ENCODE results near the gene BCL2. TPM values are rescaled to one million over a fixed set of nuclear protein-coding genes. Genes with fewer than 3 reads are reported as not detected.

Gene BCL2
- total RNA-seq, 1 donor from 2014 or later, result 76.1 TPM

GRCh38 chr18:63152096-63152495 lies 167.5 kb downstream of the BCL2 start:
- H3K4me3 Mint-ChIP-seq (ENCODE audit: low read depth), result no peak overlapping the region
- no peaks in the 10 kb centered on the region for H3K27me3 Mint-ChIP-seq (ENCODE audit: low read depth)
- H3K4me1 Mint-ChIP-seq (ENCODE audit: low read depth), result peaks cover 64% of the 10 kb centered on the region
- H3K27ac Mint-ChIP-seq, result no peak overlapping the region
- no peaks in the 10 kb centered on the region for H3K9me3 Mint-ChIP-seq
- DNase-seq (ENCODE audit: low spot score), result no peak
- H3K36me3 Mint-ChIP-seq (ENCODE audit: low read depth), result peaks cover 49% of the 10 kb centered on the region
- intact Hi-C loops (cut with micrococcal nuclease), result loop anchor here (1.0 kb wide), 1 partner anchor 9 kb away; no protein-coding TSS in a partner anchor

- intact Hi-C loops (cut with micrococcal nuclease), result no loop called here
- H3K36me3 Mint-ChIP-seq (ENCODE audit: low read depth), result peaks cover 49% of the 10 kb centered on the region
- H3K9me3 Mint-ChIP-seq, result no peaks in the 10 kb centered on the region
- H3K4me3 Mint-ChIP-seq (ENCODE audit: low read depth), result no peak overlapping the region
- H3K27me3 Mint-ChIP-seq (ENCODE audit: low read depth), result no peaks in the 10 kb centered on the region
- no peak for DNase-seq (ENCODE audit: low spot score)
- H3K27ac Mint-ChIP-seq, result no peak overlapping the region
- H3K4me1 Mint-ChIP-seq (ENCODE audit: low read depth), result peaks cover 58% of the 10 kb centered on the region
Observed at GRCh38 chr18:63151539-63151938, 168.0 kb downstream of the BCL2 start.

GRCh38 chr18:63150942-63151421 lies 168.6 kb downstream of the BCL2 start:
- peak overlapping the region; percentile 35 for H3K27ac Mint-ChIP-seq
- DNase-seq (ENCODE audit: low spot score), result no peak
- intact Hi-C loops (cut with micrococcal nuclease), result no loop called here
- no peaks in the 10 kb centered on the region for H3K9me3 Mint-ChIP-seq
- H3K4me3 Mint-ChIP-seq (ENCODE audit: low read depth), result no peak overlapping the region
- no peaks in the 10 kb centered on the region for H3K27me3 Mint-ChIP-seq (ENCODE audit: low read depth)
- H3K4me1 Mint-ChIP-seq (ENCODE audit: low read depth), result peaks cover 53% of the 10 kb centered on the region
- peaks cover 49% of the 10 kb centered on the region for H3K36me3 Mint-ChIP-seq (ENCODE audit: low read depth)

GRCh38 chr18:63150326-63150725 lies 169.2 kb downstream of the BCL2 start:
- intact Hi-C loops (cut with micrococcal nuclease), result no loop called here
- H3K27ac Mint-ChIP-seq, result no peak overlapping the region
- no peak overlapping the region for H3K4me3 Mint-ChIP-seq (ENCODE audit: low read depth)
- peaks cover 48% of the 10 kb centered on the region for H3K36me3 Mint-ChIP-seq (ENCODE audit: low read depth)
- DNase-seq (ENCODE audit: low spot score), result no peak
- peaks cover 48% of the 10 kb centered on the region for H3K4me1 Mint-ChIP-seq (ENCODE audit: low read depth)
- H3K9me3 Mint-ChIP-seq, result no peaks in the 10 kb centered on the region
- no peaks in the 10 kb centered on the region for H3K27me3 Mint-ChIP-seq (ENCODE audit: low read depth)

GRCh38 chr18:63149302-63149587 lies 170.3 kb downstream of the BCL2 start:
- DNase-seq (ENCODE audit: low spot score), result no peak
- intact Hi-C loops (cut with micrococcal nuclease), result no loop called here
- Mint-ChIP-seq H3K9me3 (no peaks in the 10 kb centered on the region), H3K36me3 (ENCODE audit: low read depth) (peaks cover 39% of the 10 kb centered on the region), H3K27me3 (ENCODE audit: low read depth) (no peaks in the 10 kb centered on the region), H3K4me1 (ENCODE audit: low read depth) (peaks cover 40% of the 10 kb centered on the region), H3K27ac (no peak overlapping the region), H3K4me3 (ENCODE audit: low read depth) (no peak overlapping the region)

GRCh38 chr18:63148449-63149301 lies 170.9 kb downstream of the BCL2 start:
- Mint-ChIP-seq H3K27me3 (ENCODE audit: low read depth) (no peaks in the 10 kb centered on the region), H3K4me3 (ENCODE audit: low read depth) (no peak overlapping the region), H3K27ac (no peak overlapping the region), H3K9me3 (no peaks in the 10 kb centered on the region), H3K36me3 (ENCODE audit: low read depth) (peaks cover 40% of the 10 kb centered on the region), H3K4me1 (ENCODE audit: low read depth) (peaks cover 36% of the 10 kb centered on the region)
- DNase-seq (ENCODE audit: low spot score), result no peak
- intact Hi-C loops (cut with micrococcal nuclease), result no loop called here

- Mint-ChIP-seq H3K36me3 (ENCODE audit: low read depth) (peaks cover 38% of the 10 kb centered on the region), H3K4me3 (ENCODE audit: low read depth) (no peak overlapping the region), H3K27me3 (ENCODE audit: low read depth) (no peaks in the 10 kb centered on the region), H3K9me3 (no peaks in the 10 kb centered on the region), H3K4me1 (ENCODE audit: low read depth) (peaks cover 28% of the 10 kb centered on the region), H3K27ac (no peak overlapping the region)
- DNase-seq (ENCODE audit: low spot score), result no peak
- intact Hi-C loops (cut with micrococcal nuclease), result no loop called here
Observed at GRCh38 chr18:63147973-63148372, 171.6 kb downstream of the BCL2 start.

GRCh38 chr18:63146828-63147409 lies 172.7 kb downstream of the BCL2 start:
- H3K27me3 Mint-ChIP-seq (ENCODE audit: low read depth), result no peaks in the 10 kb centered on the region
- no peaks in the 10 kb centered on the region for H3K9me3 Mint-ChIP-seq
- H3K27ac Mint-ChIP-seq, result no peak overlapping the region
- H3K4me1 Mint-ChIP-seq (ENCODE audit: low read depth), result peaks cover 19% of the 10 kb centered on the region
- no peak overlapping the region for H3K4me3 Mint-ChIP-seq (ENCODE audit: low read depth)
- intact Hi-C loops (cut with micrococcal nuclease), result no loop called here
- H3K36me3 Mint-ChIP-seq (ENCODE audit: low read depth), result peaks cover 39% of the 10 kb centered on the region
- DNase-seq (ENCODE audit: low spot score), result no peak

- peaks cover 45% of the 10 kb centered on the region for H3K36me3 Mint-ChIP-seq (ENCODE audit: low read depth)
- H3K4me3 Mint-ChIP-seq (ENCODE audit: low read depth), result no peak overlapping the region
- intact Hi-C loops (cut with micrococcal nuclease), result no loop called here
- DNase-seq (ENCODE audit: low spot score), result no peak
- H3K27ac Mint-ChIP-seq, result no peak overlapping the region
- no peaks in the 10 kb centered on the region for H3K27me3 Mint-ChIP-seq (ENCODE audit: low read depth)
- H3K4me1 Mint-ChIP-seq (ENCODE audit: low read depth), result peaks cover 17% of the 10 kb centered on the region
- H3K9me3 Mint-ChIP-seq, result no peaks in the 10 kb centered on the region
Observed at GRCh38 chr18:63145851-63146555, 173.6 kb downstream of the BCL2 start.

GRCh38 chr18:63145166-63145850 lies 174.3 kb downstream of the BCL2 start:
- Mint-ChIP-seq H3K4me3 (ENCODE audit: low read depth) (no peak overlapping the region), H3K4me1 (ENCODE audit: low read depth) (peaks cover 14% of the 10 kb centered on the region), H3K36me3 (ENCODE audit: low read depth) (peaks cover 48% of the 10 kb centered on the region), H3K9me3 (peaks cover 2% of the 10 kb centered on the region), H3K27me3 (ENCODE audit: low read depth) (no peaks in the 10 kb centered on the region), H3K27ac (no peak overlapping the region)
- intact Hi-C loops (cut with micrococcal nuclease), result no loop called here
- DNase-seq (ENCODE audit: low spot score), result no peak

GRCh38 chr18:63144748-63145147 lies 174.8 kb downstream of the BCL2 start:
- Mint-ChIP-seq H3K36me3 (ENCODE audit: low read depth) (peaks cover 53% of the 10 kb centered on the region), H3K27me3 (ENCODE audit: low read depth) (no peaks in the 10 kb centered on the region), H3K4me3 (ENCODE audit: low read depth) (no peak overlapping the region), H3K9me3 (peaks cover 4% of the 10 kb centered on the region), H3K27ac (no peak overlapping the region), H3K4me1 (ENCODE audit: low read depth) (peaks cover 19% of the 10 kb centered on the region)
- intact Hi-C loops (cut with micrococcal nuclease), result no loop called here
- DNase-seq (ENCODE audit: low spot score), result no peak

GRCh38 chr18:63143330-63143771 lies 176.2 kb downstream of the BCL2 start:
- Mint-ChIP-seq H3K4me1 (ENCODE audit: low read depth) (peaks cover 30% of the 10 kb centered on the region), H3K4me3 (ENCODE audit: low read depth) (no peak overlapping the region), H3K27me3 (ENCODE audit: low read depth) (no peaks in the 10 kb centered on the region), H3K9me3 (peaks cover 4% of the 10 kb centered on the region), H3K36me3 (ENCODE audit: low read depth) (peaks cover 44% of the 10 kb centered on the region), H3K27ac (no peak overlapping the region)
- intact Hi-C loops (cut with micrococcal nuclease), result no loop called here
- DNase-seq (ENCODE audit: low spot score), result no peak
